Activated naive CD8-positive, alpha-beta T cell (primary cell): Measurements from ENCODE around the gene RHOD.

Experiments used
- H3K27ac Mint-ChIP-seq: one replicate; pipeline ENCODE4 v1.8.0; 2021; ENCODE audit warnings: mixed read lengths
- H3K27me3 Mint-ChIP-seq: one replicate; pipeline ENCODE4 v1.8.0; 2021; ENCODE audit warnings: mixed read lengths
- H3K36me3 Mint-ChIP-seq: one replicate; pipeline ENCODE4 v1.8.0; 2021; ENCODE audit warnings: mixed read lengths
- H3K4me1 Mint-ChIP-seq: one replicate; pipeline ENCODE4 v1.8.0; 2021; ENCODE audit warnings: low read depth, mixed read lengths
- H3K4me3 Mint-ChIP-seq: one replicate; pipeline ENCODE4 v1.8.0; 2021; ENCODE audit warnings: mild to moderate bottlenecking, mixed read lengths
- H3K9me3 Mint-ChIP-seq: one replicate; pipeline ENCODE4 v1.8.0; 2021; ENCODE audit warnings: low read depth, mixed read lengths

RHOD gene

DNA sequence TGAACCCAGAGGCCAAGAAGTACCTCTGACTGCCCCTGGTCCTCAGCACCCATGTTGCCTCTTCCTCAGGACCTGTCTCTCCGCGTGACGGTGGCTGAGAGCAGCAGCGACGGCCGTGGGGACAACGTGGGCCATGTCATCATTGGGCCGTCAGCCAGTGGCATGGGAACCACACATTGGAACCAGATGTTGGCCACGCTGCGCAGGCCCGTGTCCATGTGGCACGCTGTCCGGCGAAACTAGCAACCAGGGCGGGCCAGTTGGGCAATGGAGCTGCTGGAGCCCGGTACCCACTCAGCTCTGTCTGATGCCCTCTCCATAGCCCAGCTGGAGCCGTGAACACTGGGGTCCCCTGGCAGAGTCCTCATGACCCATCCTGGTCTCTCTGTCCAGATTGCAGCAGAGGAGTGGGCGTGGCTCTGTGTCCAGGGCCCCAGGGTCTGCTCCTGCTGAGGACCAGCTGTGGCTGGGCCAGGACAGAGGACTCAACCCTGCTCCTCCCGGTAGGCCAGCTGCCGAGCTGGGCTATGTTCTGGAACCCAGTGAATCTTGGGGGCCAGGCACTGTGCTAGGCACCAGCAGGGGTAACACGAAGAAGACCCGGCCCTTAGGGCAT, 8.0 kb upstream of the RHOD start:
- H3K27ac Mint-ChIP-seq, result no peak overlapping the region
- H3K9me3 Mint-ChIP-seq, result no peaks in the 10 kb centered on the region
- H3K36me3 Mint-ChIP-seq, result no peaks in the 10 kb centered on the region
- no peaks in the 10 kb centered on the region for H3K4me1 Mint-ChIP-seq
- peaks cover 6% of the 10 kb centered on the region for H3K27me3 Mint-ChIP-seq
- H3K4me3 Mint-ChIP-seq, result no peak overlapping the region

DNA sequence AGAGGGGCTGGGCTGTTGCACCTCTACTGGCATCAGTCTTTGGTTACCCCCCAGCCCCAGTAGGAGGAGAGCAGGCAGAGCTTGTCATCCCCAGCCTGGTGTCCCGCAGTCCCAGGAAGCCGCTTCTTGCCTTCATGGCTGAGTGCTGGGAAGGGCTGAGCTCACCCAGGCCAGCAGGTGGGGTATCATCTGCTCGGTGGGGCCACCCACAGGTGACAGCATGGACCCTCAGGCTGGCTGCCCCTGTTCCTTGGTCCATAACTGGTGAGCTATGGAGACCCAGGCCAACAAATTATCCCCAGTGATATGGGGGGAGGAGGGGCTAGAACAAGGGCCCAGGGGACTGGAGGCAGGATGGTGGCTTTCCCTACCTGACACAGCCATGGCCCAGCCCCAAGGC, 6.5 kb upstream of the RHOD start:
- Mint-ChIP-seq H3K27ac (no peak overlapping the region), H3K4me3 (no peak overlapping the region), H3K36me3 (no peaks in the 10 kb centered on the region), H3K27me3 (peaks cover 8% of the 10 kb centered on the region), H3K4me1 (peaks cover 4% of the 10 kb centered on the region), H3K9me3 (no peaks in the 10 kb centered on the region)

DNA sequence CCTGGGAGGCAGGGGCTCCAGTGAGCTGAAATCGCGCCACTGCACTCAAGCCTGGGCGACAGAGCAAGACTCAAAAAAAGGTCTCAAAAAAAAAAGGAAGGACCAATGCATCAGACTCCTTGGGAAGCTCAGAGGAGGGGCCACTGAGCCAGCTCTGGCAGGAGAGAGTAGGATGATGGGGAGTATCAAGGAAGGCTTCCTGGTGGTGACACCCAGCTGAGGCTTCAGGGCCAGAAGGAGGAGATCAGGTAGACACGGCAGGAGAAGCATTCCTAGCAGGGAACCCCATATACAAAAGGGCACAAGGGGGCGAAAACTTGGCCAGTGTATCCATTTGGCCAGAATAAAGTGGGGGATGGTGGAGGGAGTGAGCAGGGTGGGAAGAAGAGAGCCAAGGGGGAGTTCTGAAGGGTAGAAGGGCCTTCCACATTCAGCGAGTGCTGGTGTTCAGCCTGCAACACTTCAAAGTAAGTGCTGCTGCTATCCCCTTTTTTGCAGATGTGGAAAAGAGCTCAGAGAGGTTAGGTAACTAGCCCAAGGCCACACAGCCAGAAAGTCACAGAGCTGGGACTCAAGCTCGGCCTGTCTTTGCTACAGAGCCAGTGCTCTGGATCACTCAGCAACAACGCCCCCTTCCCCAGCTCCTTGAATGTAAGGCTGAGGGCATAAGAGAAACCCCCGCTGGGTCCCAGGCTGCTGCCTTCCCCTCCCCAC, 5.3 kb upstream of the RHOD start:
- H3K4me3 Mint-ChIP-seq, result no peak overlapping the region
- peaks cover 13% of the 10 kb centered on the region for H3K4me1 Mint-ChIP-seq
- H3K9me3 Mint-ChIP-seq, result no peaks in the 10 kb centered on the region
- H3K36me3 Mint-ChIP-seq, result no peaks in the 10 kb centered on the region
- H3K27me3 Mint-ChIP-seq, result peaks cover 10% of the 10 kb centered on the region
- H3K27ac Mint-ChIP-seq, result no peak overlapping the region

DNA sequence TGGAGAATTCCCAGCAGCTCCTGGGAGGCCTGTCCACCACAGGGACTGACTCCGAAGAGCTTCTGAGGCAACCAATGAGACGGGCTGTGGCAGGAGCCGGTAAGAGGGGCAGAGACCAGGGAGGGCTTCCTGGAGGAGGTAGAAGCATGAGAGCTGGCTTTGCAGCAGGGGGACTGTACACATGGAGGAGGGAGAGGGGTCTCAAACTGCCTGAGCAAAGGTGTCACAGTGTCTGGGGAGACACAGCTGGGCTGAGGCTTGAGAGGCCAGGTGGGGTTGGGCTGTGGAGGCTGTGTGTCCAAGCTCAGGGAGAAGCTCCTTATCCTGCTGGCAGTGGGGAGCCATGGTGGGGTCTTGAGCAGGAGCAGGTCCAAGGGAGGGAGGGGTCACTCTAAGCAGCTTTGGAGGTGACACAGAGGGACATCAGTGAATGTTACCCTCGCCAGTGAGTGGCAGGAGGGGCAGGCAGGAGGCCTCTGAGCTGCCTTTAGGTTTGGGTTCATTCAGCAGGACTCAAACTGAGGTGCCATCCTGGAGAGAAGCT, 4.6 kb upstream of the RHOD start:
- Mint-ChIP-seq H3K27me3 (peaks cover 10% of the 10 kb centered on the region), H3K4me1 (peaks cover 13% of the 10 kb centered on the region), H3K36me3 (no peaks in the 10 kb centered on the region), H3K27ac (no peak overlapping the region), H3K9me3 (no peaks in the 10 kb centered on the region), H3K4me3 (no peak overlapping the region)

GRCh38 chr11:67052891-67053290, 3.8 kb upstream of the RHOD start:
- no peaks in the 10 kb centered on the region for H3K9me3 Mint-ChIP-seq
- H3K4me3 Mint-ChIP-seq, result no peak overlapping the region
- peaks cover 10% of the 10 kb centered on the region for H3K27me3 Mint-ChIP-seq
- H3K4me1 Mint-ChIP-seq, result peaks cover 13% of the 10 kb centered on the region
- no peak overlapping the region for H3K27ac Mint-ChIP-seq
- no peaks in the 10 kb centered on the region for H3K36me3 Mint-ChIP-seq

DNA sequence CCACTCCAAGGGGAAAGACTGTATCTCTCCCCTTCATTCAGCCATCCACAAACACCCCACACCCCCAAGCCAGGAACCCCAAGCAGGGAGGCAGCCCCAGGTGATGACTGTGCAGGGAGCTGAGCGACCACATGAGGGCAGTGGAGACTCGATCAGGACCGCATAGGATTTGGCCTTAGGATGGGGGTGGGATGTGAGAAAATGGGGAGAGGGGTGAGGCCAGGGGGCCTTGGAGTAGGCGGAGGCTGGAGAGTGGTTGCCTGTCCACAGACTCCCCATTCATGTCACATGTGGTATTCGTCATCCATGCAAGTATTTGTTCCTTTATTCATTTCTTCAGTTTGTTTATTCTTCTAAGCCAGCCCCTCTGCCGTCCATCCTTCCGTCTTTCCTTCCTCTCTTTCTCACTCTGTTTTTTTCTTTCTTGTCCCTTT, 2.7 kb upstream of the RHOD start:
- peaks cover 10% of the 10 kb centered on the region for H3K27me3 Mint-ChIP-seq

DNA sequence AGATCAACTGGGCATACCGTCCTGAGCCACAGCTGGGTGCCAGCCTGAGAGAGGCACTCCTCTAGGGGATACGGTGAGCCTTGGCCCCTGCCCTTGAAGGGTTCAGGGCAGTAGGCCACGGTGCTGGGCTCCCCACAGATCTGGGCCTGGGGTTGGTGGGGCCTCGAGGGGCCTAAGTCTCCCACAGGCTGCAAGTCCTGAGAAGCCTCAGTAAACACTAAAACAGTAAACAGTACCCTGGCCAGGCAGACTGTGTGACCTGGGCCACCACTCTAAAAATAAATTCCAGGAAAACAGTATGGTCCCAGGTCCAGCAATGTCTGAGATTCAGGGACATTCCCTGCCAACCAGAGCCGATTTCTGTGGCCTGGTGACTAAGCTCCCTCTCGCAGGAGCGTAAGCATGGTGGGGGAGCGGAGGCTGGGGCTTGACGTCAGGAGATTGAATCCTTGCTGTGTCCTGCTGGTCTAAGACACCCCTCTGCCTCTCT, 2.3 kb upstream of the RHOD start:
- peaks cover 13% of the 10 kb centered on the region for H3K4me1 Mint-ChIP-seq
- H3K36me3 Mint-ChIP-seq, result no peaks in the 10 kb centered on the region
- H3K27me3 Mint-ChIP-seq, result peaks cover 10% of the 10 kb centered on the region
- no peak overlapping the region for H3K27ac Mint-ChIP-seq
- no peak overlapping the region for H3K4me3 Mint-ChIP-seq
- H3K9me3 Mint-ChIP-seq, result no peaks in the 10 kb centered on the region

More for the DNA sequence above, 2.7 kb upstream of the RHOD start:
- no peaks in the 10 kb centered on the region for H3K9me3 Mint-ChIP-seq
- H3K27ac Mint-ChIP-seq, result no peak overlapping the region
- H3K4me3 Mint-ChIP-seq, result no peak overlapping the region
- peaks cover 13% of the 10 kb centered on the region for H3K4me1 Mint-ChIP-seq
- H3K36me3 Mint-ChIP-seq, result no peaks in the 10 kb centered on the region

DNA sequence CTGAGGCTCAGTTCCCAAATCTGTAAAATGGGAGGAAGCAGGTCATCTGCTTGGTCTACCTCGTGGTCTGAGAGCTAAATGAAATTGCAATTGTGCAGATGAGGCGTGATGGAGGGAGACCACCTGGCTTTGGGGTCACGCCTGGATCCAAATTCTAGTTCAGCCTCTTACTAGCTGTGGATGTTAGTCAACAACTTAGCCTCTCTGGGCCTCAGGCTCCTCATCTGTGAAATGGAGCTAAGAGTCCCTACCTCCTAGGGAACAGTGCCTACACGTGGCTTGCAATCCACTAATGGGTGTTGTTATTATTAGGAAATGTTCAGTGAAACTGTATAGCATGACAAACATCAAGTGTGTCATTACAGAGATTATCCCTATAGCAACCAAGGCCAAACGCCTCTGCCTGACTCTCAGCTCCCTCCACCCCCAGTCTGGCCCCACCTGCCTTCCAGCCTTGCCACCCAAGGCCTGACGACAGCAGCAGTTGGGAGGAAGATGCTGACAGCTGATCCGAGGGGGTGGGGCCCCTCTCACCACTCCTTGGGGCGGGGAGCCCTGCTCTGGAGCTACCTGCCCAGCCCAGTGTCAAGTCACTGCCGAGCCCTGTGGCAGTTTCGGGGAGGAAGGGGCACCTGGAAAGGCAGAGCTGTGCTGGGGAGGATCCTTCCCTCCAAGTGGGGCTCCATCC, 1.7 kb upstream of the RHOD start:
- Mint-ChIP-seq H3K9me3 (no peaks in the 10 kb centered on the region), H3K36me3 (no peaks in the 10 kb centered on the region), H3K4me3 (peak overlapping the region; percentile 5), H3K27me3 (peaks cover 10% of the 10 kb centered on the region), H3K4me1 (peaks cover 13% of the 10 kb centered on the region), H3K27ac (no peak overlapping the region)

- Mint-ChIP-seq H3K27ac (no peak overlapping the region), H3K4me3 (peak overlapping the region; percentile 79)
Measured at GRCh38 chr11:67055812-67056211, 835 bp upstream of the RHOD start.

GRCh38 chr11:67057205-67057672, 592 bp downstream of the RHOD start:
- H3K9me3 Mint-ChIP-seq, result no peaks in the 10 kb centered on the region
- H3K4me1 Mint-ChIP-seq, result peaks cover 13% of the 10 kb centered on the region
- peak overlapping the region; percentile 54 for H3K4me3 Mint-ChIP-seq
- no peaks in the 10 kb centered on the region for H3K36me3 Mint-ChIP-seq
- H3K27me3 Mint-ChIP-seq, result peaks cover 4% of the 10 kb centered on the region
- no peak overlapping the region for H3K27ac Mint-ChIP-seq

More at GRCh38 chr11:67055812-67056211, 835 bp upstream of the RHOD start:
- peaks cover 13% of the 10 kb centered on the region for H3K4me1 Mint-ChIP-seq
- no peaks in the 10 kb centered on the region for H3K36me3 Mint-ChIP-seq
- no peaks in the 10 kb centered on the region for H3K9me3 Mint-ChIP-seq
- H3K27me3 Mint-ChIP-seq, result peaks cover 10% of the 10 kb centered on the region

DNA sequence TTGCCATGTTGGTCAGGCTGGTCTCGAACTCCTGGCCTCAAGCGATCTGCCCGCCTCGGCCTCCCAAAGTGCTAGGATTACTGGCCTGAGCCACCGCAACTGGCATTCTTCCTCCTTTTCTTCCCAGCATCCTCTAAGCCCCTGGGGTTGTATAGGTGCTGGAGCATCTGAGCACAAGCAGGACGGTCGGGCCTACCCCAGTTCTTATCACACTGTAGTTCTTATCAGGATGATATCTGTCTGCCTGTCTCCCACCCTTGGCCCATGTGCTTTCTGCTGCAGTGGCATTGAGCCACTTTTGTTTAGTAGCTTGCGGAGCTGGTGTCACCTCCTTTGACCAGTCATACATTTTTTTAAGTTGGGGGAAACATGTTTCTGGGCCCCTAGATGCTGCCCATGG, 1.9 kb downstream of the RHOD start:
- no peak overlapping the region for H3K27ac Mint-ChIP-seq
- H3K27me3 Mint-ChIP-seq, result peaks cover 4% of the 10 kb centered on the region
- no peaks in the 10 kb centered on the region for H3K36me3 Mint-ChIP-seq
- peaks cover 13% of the 10 kb centered on the region for H3K4me1 Mint-ChIP-seq
- H3K9me3 Mint-ChIP-seq, result no peaks in the 10 kb centered on the region
- H3K4me3 Mint-ChIP-seq, result no peak overlapping the region

GRCh38 chr11:67059671-67060070, 3.0 kb downstream of the RHOD start:
- peaks cover 2% of the 10 kb centered on the region for H3K27me3 Mint-ChIP-seq
- no peak overlapping the region for H3K27ac Mint-ChIP-seq
- peaks cover 13% of the 10 kb centered on the region for H3K4me1 Mint-ChIP-seq
- no peaks in the 10 kb centered on the region for H3K36me3 Mint-ChIP-seq
- no peaks in the 10 kb centered on the region for H3K9me3 Mint-ChIP-seq
- H3K4me3 Mint-ChIP-seq, result no peak overlapping the region

GRCh38 chr11:67060111-67060522, 3.5 kb downstream of the RHOD start:
- Mint-ChIP-seq H3K9me3 (no peaks in the 10 kb centered on the region), H3K27ac (no peak overlapping the region), H3K4me3 (no peak overlapping the region), H3K36me3 (no peaks in the 10 kb centered on the region), H3K4me1 (peaks cover 10% of the 10 kb centered on the region), H3K27me3 (peaks cover 2% of the 10 kb centered on the region)

DNA sequence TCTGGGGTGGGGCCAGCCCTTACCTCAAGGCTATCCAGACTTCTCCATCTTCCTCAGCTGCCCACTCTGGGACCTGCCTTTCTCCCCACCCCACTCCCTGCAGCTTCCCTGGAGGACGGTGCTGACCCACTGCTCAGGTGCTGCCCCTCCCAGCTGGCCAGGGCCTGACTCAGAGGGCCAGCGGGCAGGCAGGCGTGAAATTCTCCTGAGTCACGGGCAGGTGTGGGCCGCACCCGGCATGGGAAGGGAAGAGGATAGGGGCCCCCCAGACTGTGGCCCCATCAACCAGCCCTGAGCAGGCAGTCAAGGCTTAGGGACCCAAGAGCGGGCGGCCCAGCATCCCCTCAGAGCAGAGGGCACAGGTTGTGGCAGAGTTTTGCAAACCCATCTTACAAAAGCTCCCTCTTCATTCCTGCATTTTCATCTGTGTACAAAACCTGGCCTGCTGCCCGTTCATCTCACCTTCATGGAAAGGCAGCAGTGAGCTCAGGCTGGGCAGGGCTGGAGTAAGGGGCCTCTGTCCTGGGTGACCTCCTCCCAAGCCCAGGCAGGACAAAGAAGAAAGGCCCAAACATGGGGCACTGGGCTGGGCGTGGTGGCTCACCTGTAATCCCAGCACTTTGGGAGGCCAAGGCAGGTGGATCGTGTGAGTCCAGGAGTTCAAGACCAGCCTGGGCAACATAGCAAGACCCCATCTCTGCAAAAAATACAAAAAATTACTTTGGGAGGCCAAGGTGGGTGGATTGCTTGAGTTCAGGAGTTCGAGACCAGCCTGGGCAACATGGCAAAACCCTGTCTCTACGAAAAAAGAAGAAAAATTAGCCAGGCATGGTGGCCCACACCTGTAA, 6.1 kb downstream of the RHOD start:
- Mint-ChIP-seq H3K9me3 (no peaks in the 10 kb centered on the region), H3K4me3 (no peak overlapping the region), H3K36me3 (no peaks in the 10 kb centered on the region), H3K27ac (no peak overlapping the region), H3K27me3 (no peaks in the 10 kb centered on the region), H3K4me1 (no peaks in the 10 kb centered on the region)
